HG03354 (cell line): ENCODE data around the gene TTC39C.
"Not testable (repeated sequence)": the region's sequence is repeated elsewhere in the genome, so short reads cannot be mapped to it uniquely, and the experiment has no call there.

ENCODE experiments used
- ATAC-seq: cut with Tn5 transposase; IDR thresholded peaks from one replicate; pipeline ENCODE4 v1.9.1; 2021; ENCODE audit warnings: mild to moderate bottlenecking; ENCODE audit not compliant: unreplicated experiment, poor library complexity, severe bottlenecking

The TTC39C gene

DNA sequence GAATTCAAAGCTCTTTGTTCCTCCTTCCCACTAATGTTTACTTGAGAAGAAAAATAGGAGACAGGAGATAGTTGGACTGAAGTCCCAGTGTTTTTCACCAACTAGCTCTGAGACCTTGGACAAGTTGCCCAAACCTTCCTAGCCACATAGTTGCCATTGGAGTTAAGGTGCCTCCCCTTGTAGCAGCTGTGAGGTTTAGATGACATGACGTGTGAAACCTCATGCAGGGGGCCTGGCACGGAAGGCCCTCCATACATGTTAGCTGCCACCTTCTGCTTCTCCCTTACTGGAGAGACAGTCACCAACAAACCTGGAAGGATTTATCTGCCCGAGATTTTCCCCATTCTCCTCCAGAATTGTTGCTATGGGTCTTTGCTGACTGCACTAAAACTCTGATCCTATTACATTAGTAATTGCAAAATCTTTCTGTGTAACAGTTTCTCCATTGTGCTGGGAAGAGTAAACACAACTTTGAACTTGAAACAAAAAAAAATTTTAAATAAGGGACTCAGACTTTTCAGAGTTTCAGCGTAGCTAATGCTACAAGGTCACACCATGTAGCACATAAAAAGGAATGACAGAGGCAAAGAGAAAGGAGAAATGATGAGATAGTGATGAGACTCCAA lies 100.5 kb downstream of the TTC39C start:
- no peak for ATAC-seq

DNA sequence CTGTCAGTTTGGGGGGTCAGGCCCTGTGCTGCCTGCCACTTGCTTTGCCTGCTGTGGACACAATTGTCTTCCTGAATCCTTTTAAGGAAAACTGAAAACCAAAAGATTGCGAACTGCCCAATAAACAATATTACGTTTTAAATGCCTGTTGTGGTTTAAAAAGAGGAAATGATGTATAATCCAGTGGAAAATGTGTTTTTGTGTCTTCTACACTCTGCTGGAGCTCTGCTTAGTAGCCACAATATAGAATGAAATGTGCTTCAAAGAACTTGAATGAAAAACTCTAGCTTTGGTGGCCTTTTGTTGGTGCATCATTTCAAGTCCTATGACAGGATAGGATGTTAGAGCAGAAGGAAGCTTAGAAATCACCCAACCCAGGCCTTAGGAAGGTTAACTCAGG lies 101.1 kb downstream of the TTC39C start:
- no peak for ATAC-seq

- peak; percentile 93 for ATAC-seq
Observed at GRCh38 chr18:24118750-24119577, 104.4 kb downstream of the TTC39C start.

DNA sequence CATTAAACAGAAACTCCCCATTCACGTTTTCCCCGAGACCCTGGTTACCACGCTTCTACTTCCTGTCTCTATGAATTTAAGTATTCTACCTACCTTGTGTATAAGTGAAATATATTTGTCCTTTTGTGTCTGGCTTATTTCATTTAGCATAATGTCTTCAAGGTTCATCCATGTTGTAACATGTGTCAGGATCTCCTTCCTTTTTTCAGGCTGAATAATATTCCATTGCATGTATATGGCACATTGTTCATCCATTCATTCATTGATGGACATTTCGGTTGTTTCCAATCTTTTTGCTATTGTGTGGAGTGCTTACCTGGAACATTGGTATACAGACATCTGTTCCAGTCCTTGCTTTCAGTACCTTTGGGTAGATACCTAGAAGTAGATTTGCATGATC lies 106.1 kb downstream of the TTC39C start:
- no peak for ATAC-seq

DNA sequence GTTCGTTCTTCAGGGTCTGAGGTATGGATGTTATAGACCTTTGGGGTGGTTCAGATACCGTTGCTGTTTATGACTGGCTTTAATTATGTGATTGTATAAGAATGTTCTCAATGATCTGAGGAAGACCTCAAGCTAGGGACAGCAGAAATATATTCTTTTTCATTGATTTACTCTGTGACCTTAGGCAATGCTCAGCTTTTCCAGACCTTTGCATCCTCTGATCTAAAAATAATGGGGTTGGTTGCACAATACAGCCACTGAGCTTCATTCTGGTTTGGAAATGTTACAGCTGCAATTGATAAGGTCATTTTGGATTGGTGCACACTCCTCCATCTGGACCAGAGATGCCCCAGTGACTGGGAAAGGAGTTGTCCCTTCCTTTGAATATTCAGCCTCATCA lies 107.1 kb downstream of the TTC39C start:
- no peak for ATAC-seq

- ATAC-seq: no peak
Observed at GRCh38 chr18:24126155-24126961, 111.8 kb downstream of the TTC39C start.

GRCh38 chr18:24127735-24128134 lies 113.2 kb downstream of the TTC39C start:
- ATAC-seq: no peak

DNA sequence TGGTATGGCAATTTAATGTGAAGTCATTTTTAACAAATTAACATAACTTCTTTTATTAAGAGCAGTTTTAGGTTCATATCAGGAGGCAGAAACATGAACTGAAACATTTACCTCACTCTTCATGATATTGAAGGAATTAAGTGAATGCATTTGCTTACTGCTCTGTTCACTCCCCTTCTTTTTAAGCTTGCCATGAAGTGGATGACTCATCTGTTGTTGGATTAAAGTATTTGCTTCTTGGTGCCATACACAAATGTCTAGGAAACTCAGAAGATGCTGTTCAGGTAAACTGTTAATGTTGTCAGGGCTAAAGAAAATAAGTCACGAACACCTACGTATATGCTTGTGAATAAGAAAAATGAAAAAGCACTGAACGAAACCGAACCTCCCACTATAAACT lies 114.1 kb downstream of the TTC39C start:
- ATAC-seq: no peak

GRCh38 chr18:24130494-24130893 lies 115.9 kb downstream of the TTC39C start:
- no peak for ATAC-seq

DNA sequence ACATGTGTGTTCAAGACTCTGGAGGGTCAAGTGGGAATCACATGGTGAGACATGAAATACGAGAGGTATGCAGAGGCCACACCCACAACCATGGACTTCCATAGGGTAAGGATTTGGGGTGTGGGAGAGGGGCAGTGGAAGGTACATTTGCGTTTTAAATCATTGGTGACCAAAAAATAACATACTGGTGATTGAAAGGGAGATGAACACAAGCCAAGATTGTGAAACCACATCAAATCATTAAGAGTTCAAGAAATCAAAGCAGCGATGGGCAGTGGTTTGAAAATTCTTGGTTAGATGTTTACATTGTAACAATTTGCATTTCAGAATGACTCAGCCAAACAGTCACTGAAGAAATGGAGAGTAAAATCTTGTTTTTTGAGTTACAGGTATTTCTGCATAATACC lies 122.4 kb downstream of the TTC39C start:
- no peak for ATAC-seq

DNA sequence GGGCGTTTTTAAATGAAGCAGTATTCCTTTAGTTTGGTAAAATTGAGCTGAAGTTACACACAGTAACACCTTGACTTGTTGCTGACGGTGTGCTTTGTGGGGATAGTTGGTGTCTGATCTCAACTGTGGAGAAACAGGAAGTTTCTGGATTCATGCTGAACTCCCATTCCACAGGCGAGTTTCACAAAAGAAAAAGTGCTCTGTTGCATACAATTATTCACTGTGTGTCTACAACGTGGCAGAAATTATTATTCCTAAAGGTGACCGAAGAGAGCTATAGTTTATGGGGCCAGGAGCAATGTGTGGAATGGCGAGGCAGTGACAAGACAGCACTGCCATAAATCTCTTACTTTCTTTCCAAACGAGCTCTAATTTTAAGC lies 123.8 kb downstream of the TTC39C start:
- peak; percentile 19 for ATAC-seq

DNA sequence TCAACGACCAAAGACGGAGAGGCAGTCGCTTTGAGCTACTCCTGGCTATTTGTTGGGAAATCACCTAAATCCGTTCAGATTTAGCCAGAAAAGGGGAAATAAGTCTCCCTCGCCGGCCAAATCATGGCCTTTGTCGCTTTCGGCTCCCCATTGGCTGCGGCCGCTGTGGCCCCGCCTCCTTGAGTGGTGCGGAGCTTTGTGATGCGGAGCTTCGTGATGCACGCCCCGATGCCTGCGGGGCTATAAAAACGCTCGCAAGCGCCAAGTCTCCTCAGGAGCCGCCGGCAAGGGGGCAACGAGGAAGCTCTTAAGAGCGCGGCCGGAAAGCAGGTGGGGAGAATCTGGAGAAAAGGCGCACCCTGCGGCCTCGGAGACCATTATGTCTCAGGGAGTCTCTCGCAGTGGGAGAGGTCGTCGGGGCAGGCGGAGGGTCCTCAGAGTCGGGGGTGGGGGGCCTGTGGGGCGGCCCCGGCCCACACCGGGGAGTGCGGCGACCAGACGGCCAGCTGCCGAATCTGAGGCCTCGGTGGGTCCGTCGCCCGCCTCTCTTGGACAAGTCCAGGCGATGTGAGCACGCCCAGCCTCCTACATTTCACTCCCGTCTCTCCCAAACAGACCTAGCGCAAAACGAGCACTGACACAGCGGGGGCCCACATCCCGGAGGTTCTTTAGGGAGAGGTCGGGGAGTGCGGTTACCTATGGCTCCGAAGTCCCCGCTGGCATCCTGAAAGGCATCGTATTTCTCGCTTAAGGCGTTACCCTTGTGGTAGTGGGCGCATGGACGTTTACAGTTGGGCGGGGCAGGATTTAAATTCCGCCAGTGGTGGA lies 124.4 kb downstream of the TTC39C start, which contains the start of gene CABYR:
Gene CABYR (plus strand): TSS at position 274 of the 828 bp plus-strand sequence. CDS start 4,053 bp downstream, outside the sequence.
- peak; percentile 89 for ATAC-seq

GRCh38 chr18:24140697-24141096 lies 126.1 kb downstream of the TTC39C start:
- ATAC-seq: no peak

DNA sequence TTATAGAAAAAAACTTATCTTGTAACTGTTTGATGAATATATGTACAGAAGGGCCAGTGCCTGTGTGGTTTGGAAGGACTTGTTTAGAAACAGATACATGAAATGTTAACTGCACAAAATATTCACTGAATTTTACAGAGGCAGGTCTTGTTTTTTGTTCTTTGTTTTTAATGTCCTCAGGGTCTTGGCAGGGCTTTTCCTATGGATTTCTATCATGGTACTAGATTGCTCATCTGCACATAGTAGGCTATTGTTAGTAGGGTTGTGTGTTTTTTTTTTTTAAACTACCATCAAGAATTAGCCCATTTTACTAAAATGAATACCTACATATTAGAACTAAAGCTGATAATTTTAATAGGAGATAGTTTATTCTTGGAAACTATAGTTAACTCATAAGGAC lies 127.8 kb downstream of the TTC39C start:
- no peak for ATAC-seq

GRCh38 chr18:24149591-24149990 lies 135.0 kb downstream of the TTC39C start:
- ATAC-seq: not testable (repeated sequence)

GRCh38 chr18:24153397-24153796 lies 138.8 kb downstream of the TTC39C start:
- ATAC-seq: no peak

GRCh38 chr18:24157855-24158254 lies 143.3 kb downstream of the TTC39C start:
- no peak for ATAC-seq

DNA sequence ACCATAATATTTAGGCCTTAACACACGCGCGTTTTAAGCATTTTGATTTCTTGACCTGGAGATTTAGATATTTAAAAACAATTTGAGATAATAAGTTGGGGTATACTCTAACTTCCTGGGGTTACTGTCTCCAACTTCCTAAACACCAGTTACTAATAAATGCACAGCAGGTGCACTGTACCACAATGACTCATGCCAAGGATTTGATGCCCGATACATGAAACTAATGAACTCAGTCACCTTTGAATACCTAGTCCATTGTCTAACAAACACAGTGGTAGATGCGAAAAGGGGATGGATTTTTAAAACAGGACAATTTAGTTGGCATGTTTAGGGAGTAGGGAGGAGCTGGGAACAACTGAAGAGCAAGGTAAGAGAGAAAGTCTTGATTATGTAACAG lies 145.5 kb downstream of the TTC39C start:
- ATAC-seq: no peak

GRCh38 chr18:24161304-24161703 lies 146.8 kb downstream of the TTC39C start:
- no peak for ATAC-seq

DNA sequence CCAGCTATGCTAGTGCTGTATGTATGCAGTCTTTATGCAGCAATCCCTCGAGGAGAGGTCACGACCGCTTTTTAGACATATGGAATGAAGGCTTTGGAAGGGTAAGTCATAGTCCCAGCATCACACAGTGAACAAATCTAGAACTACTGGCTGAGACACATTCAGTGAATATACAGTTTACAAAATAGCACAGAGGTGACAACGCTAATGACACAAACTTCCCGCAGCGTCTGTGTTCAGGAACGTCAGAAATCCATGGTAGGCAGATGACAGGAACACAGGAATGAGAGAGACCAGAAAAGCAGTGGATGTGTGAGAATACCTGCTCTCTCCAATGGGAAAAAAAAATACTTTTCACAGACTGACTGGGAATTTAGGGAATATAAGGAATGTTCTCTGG lies 153.9 kb downstream of the TTC39C start:
- ATAC-seq: no peak
